Brain microvascular endothelial cell (primary cell): ENCODE measurements around the gene UNC5B.

Source experiments
- DNase-seq: peaks from one replicate; pipeline ENCODE4 v3.0.0-alpha.2; 2020
- H3K27ac ChIP-seq: fragments of 250-450 bp; sonication (Bioruptor Pico); 2 replicates; pipeline ENCODE4 v1.5.1; 2020; ENCODE audit warnings: mild to moderate bottlenecking, moderate library complexity
- H3K27me3 ChIP-seq: fragments of 250-450 bp; sonication (Bioruptor Pico); replicated peaks from 2 replicates; pipeline ENCODE4 v1.5.1; 2020; ENCODE audit warnings: mild to moderate bottlenecking
- H3K36me3 ChIP-seq: fragments of 250-450 bp; sonication (Bioruptor Pico); replicated peaks from 2 replicates; pipeline ENCODE4 v1.5.1; 2020; ENCODE audit warnings: mild to moderate bottlenecking
- H3K4me3 ChIP-seq: 2 replicates; pipeline ENCODE4 v1.5.1; 2011; ENCODE audit warnings: low read depth, mild to moderate bottlenecking, control low read depth, low read length, moderate library complexity
- in situ Hi-C: cut with HindIII; loops from 2 replicates; pipeline ENCODE4 v1.10.0; 2017; ENCODE audit warnings: low sequenced_read_pairs, low pct_ligation_motif_present
- TF ChIP-seq, protein P1 (sequence below): IDR thresholded peaks from 2 replicates; pipeline ENCODE4 v1.5.1; 2011; ENCODE audit warnings: low read depth, mild to moderate bottlenecking, moderate library complexity, low read length, control low read depth, inconsistent platforms; ENCODE audit errors: missing control alignments

UNC5B gene

DNA sequence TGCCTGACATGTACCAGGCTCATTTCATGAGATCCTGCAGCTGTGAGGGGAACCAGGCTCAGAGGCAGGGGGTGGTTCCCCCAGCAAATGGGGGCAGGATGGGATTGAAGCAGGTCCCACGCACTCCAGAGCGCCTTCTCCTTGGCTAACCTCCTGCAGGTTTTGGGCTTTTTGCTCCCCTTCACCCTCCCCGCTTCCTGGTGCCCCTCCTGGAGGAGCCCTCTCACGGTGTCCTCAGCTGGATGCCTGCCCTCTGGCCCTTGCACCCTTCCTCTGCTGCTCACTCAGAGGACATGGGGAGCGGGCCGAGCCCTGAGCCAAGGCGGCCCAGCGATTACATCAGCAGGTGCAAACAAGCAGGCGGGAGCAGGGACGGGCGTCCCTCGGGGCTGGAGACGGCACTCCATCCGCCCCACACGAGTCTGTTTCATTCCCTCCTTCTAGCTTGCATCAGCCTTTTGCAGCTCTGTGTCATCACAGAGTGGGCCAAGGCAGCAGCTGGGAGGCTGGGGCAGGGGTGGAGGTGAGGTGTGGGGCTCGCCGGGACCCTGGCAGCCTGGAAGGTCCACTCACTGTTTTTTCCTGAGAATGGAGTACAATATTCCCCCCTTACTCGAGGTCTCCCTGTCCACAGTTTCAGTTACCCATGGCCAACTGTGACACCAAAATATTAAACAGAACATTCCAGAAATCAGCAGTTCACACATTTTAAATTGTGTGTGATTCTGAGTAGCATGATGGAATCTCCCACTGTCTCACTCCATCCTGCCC lies 54.0 kb downstream of the UNC5B start:
- H3K27me3 ChIP-seq: no peaks in the 10 kb centered on the region
- TF ChIP-seq, protein P1, sequence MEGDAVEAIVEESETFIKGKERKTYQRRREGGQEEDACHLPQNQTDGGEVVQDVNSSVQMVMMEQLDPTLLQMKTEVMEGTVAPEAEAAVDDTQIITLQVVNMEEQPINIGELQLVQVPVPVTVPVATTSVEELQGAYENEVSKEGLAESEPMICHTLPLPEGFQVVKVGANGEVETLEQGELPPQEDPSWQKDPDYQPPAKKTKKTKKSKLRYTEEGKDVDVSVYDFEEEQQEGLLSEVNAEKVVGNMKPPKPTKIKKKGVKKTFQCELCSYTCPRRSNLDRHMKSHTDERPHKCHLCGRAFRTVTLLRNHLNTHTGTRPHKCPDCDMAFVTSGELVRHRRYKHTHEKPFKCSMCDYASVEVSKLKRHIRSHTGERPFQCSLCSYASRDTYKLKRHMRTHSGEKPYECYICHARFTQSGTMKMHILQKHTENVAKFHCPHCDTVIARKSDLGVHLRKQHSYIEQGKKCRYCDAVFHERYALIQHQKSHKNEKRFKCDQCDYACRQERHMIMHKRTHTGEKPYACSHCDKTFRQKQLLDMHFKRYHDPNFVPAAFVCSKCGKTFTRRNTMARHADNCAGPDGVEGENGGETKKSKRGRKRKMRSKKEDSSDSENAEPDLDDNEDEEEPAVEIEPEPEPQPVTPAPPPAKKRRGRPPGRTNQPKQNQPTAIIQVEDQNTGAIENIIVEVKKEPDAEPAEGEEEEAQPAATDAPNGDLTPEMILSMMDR: no peak
- in situ Hi-C loops: no loop called here
- H3K4me3 ChIP-seq: no peak overlapping the region
- DNase-seq: peak; percentile 43
- no peaks in the 10 kb centered on the region for H3K36me3 ChIP-seq
- H3K27ac ChIP-seq: no peak overlapping the region

DNA sequence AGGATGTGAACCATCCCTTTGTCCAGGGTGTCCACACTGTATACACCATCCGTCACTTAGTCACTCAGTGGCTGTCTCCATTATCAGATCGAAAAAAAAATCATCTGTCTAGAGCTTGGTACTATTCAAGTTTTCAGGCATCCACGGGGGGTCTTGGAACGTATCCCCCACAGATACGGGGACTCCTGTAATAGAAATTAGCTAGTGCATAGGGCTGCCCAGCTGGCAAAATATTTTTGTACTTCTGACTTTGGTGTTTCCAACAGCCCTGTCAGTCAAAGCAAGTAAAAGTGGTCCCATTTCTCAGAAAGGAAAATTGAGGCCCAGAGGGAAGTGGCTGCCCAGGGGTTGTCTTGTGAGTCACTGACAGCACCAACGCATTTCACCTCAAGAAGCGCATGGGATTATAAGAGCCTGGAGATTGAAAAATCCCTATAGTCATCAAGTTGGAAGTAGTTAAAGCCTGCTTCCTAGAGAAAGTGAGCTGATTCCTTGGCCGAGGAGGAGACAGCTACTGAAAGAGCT lies 54.6 kb downstream of the UNC5B start:
- Histone ChIP-seq H3K27ac (no peak overlapping the region), H3K4me3 (no peak overlapping the region), H3K27me3 (no peaks in the 10 kb centered on the region), H3K36me3 (no peaks in the 10 kb centered on the region)
- in situ Hi-C loops: no loop called here
- TF ChIP-seq, protein P1: no peak
- no peak for DNase-seq

- no peaks in the 10 kb centered on the region for H3K36me3 ChIP-seq
- H3K27ac ChIP-seq: no peak overlapping the region
- in situ Hi-C loops: no loop called here
- no peak overlapping the region for H3K4me3 ChIP-seq
- TF ChIP-seq, protein P1: no peak
- H3K27me3 ChIP-seq: no peaks in the 10 kb centered on the region
- no peak for DNase-seq
These were observed 55.3 kb downstream of the UNC5B start for GRCh38 chr10:71267508-71268240.

DNA sequence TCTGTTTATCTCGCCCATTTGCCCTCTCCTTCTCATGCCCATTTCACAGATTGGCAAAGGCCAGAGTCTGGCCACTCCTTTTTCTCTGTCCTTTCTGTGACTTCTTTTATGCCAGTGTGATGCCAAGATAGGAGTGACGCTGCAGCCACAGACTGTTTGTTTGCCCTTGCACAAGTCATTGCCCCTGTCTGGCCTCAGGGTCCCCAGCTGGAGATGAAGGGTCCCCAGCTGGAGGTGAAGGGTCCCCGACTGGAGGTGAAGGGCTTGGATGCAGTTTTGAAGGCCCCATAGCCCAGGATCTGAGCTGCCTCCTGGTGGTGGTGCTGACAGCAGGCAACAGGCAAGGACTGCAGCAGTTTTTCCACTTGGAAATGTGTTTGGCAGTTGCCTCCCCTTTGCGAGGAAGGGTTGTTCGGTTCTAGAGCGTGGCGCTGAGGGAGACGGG lies 55.9 kb downstream of the UNC5B start:
- Histone ChIP-seq H3K4me3 (no peak overlapping the region), H3K27ac (no peak overlapping the region), H3K27me3 (no peaks in the 10 kb centered on the region), H3K36me3 (no peaks in the 10 kb centered on the region)
- in situ Hi-C loops: no loop called here
- DNase-seq: peak; percentile 22
- TF ChIP-seq, protein P1: peak; percentile 86

GRCh38 chr10:71268758-71269157 lies 56.4 kb downstream of the UNC5B start:
- TF ChIP-seq, protein P1: no peak
- H3K36me3 ChIP-seq: no peaks in the 10 kb centered on the region
- DNase-seq: no peak
- no peaks in the 10 kb centered on the region for H3K27me3 ChIP-seq
- in situ Hi-C loops: no loop called here
- no peak overlapping the region for H3K4me3 ChIP-seq
- H3K27ac ChIP-seq: no peak overlapping the region
